Fibroblast of lung (primary cell): ENCODE results near the gene FRMD6.

Experiments used
- CTCF ChIP-seq, 2 donors: IDR thresholded peaks in 1 of 2; conservative IDR thresholded peaks in 1 of 2; 1 replicate in 1 of 2; 2 replicates in 1 of 2; pipeline ENCODE4 v1.5.1; 2011 to 2012; ENCODE audit warnings: low read length in 2 of 2, control low read depth in 1 of 2, inconsistent platforms in 1 of 2, low read depth in 1 of 2, mild to moderate bottlenecking in 1 of 2
- EZH2 ChIP-seq: IDR thresholded peaks from 2 replicates; pipeline ENCODE4 v1.5.1; 2012; ENCODE audit warnings: low read length, control low read depth, mild to moderate bottlenecking; ENCODE audit errors: missing control alignments

- TF ChIP-seq EZH2 (no peak), CTCF (conservative IDR thresholded peaks at IDR 0.05 in 1 of 2, IDR thresholded peaks at IDR 0.05 in 1 of 2; ENCODE audit: low read depth in 1 of 2, low read length in 2 of 2) (no peak)
Measured at GRCh38 chr14:51607711-51608110, 44.0 kb upstream of the FRMD6 start.
